ENCODE data around the gene OR6N2. TPM values are rescaled to one million over a fixed set of nuclear protein-coding genes. Genes with fewer than 3 reads are reported as not detected.

Gene OR6N2
- total and polyA plus RNA-seq, 2 experiments from 2014 or later, result not detected

DNA sequence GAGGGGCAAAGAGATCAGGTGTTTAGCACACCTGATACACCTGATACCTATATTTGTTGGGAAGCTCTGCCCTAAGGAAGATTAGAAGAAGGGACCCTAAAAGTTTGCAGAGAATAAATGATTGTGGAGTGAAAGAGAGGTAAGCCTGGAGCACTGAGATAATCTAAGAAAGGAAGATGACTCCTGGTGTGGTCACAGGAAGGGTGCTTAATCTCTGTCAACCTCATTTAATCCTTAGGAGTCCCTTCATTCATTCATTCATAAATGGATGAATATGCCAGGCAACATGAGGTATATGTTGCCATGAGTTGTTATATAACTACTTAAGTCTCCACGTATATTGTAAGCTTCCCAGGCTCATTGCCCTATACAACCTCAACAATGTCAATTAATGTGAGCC is 34.0 kb upstream of the OR6N2 start:
- H3K4me1 Mint-ChIP-seq, result no peaks in the 10 kb centered on the region
- Histone ChIP-seq H3K27ac (ENCODE audit: low read depth) (no peak overlapping the region), H3K4me3 (no peak overlapping the region), H3F3A (replicated peaks; ENCODE audit: low read depth) (no peaks in the 10 kb centered on the region), H3K4me2 (no peak overlapping the region), H3K36me3 (ENCODE audit: insufficient read depth) (no peaks in the 10 kb centered on the region), H3K9me2 (ENCODE audit: insufficient read depth) (no peaks in the 10 kb centered on the region), H3K4me1 (ENCODE audit: insufficient read depth) (no peaks in the 10 kb centered on the region), H2AFZ (no peak overlapping the region), H4K20me1 (replicated peaks; ENCODE audit: insufficient read depth) (no peaks in the 10 kb centered on the region), H3K79me2 (replicated peaks; ENCODE audit: insufficient read depth) (no peaks in the 10 kb centered on the region), H3K27me3 (ENCODE audit: insufficient read depth) (no peaks in the 10 kb centered on the region)
- H3K9me3 Mint-ChIP-seq, result no peaks in the 10 kb centered on the region
- TF ChIP-seq, protein P1, sequence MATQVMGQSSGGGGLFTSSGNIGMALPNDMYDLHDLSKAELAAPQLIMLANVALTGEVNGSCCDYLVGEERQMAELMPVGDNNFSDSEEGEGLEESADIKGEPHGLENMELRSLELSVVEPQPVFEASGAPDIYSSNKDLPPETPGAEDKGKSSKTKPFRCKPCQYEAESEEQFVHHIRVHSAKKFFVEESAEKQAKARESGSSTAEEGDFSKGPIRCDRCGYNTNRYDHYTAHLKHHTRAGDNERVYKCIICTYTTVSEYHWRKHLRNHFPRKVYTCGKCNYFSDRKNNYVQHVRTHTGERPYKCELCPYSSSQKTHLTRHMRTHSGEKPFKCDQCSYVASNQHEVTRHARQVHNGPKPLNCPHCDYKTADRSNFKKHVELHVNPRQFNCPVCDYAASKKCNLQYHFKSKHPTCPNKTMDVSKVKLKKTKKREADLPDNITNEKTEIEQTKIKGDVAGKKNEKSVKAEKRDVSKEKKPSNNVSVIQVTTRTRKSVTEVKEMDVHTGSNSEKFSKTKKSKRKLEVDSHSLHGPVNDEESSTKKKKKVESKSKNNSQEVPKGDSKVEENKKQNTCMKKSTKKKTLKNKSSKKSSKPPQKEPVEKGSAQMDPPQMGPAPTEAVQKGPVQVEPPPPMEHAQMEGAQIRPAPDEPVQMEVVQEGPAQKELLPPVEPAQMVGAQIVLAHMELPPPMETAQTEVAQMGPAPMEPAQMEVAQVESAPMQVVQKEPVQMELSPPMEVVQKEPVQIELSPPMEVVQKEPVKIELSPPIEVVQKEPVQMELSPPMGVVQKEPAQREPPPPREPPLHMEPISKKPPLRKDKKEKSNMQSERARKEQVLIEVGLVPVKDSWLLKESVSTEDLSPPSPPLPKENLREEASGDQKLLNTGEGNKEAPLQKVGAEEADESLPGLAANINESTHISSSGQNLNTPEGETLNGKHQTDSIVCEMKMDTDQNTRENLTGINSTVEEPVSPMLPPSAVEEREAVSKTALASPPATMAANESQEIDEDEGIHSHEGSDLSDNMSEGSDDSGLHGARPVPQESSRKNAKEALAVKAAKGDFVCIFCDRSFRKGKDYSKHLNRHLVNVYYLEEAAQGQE (IDR thresholded peaks at IDR 0.05; ENCODE audit: unreplicated experiment), result no peak
- TF ChIP-seq ZNF114 (CRISPR knock-in tag; IDR thresholded peaks at IDR 0.05), result no peak
- no peak for TF ChIP-seq CREB1 (CRISPR knock-in tag; IDR thresholded peaks at IDR 0.05; ENCODE audit: low read depth)
- TF ChIP-seq, protein P2, sequence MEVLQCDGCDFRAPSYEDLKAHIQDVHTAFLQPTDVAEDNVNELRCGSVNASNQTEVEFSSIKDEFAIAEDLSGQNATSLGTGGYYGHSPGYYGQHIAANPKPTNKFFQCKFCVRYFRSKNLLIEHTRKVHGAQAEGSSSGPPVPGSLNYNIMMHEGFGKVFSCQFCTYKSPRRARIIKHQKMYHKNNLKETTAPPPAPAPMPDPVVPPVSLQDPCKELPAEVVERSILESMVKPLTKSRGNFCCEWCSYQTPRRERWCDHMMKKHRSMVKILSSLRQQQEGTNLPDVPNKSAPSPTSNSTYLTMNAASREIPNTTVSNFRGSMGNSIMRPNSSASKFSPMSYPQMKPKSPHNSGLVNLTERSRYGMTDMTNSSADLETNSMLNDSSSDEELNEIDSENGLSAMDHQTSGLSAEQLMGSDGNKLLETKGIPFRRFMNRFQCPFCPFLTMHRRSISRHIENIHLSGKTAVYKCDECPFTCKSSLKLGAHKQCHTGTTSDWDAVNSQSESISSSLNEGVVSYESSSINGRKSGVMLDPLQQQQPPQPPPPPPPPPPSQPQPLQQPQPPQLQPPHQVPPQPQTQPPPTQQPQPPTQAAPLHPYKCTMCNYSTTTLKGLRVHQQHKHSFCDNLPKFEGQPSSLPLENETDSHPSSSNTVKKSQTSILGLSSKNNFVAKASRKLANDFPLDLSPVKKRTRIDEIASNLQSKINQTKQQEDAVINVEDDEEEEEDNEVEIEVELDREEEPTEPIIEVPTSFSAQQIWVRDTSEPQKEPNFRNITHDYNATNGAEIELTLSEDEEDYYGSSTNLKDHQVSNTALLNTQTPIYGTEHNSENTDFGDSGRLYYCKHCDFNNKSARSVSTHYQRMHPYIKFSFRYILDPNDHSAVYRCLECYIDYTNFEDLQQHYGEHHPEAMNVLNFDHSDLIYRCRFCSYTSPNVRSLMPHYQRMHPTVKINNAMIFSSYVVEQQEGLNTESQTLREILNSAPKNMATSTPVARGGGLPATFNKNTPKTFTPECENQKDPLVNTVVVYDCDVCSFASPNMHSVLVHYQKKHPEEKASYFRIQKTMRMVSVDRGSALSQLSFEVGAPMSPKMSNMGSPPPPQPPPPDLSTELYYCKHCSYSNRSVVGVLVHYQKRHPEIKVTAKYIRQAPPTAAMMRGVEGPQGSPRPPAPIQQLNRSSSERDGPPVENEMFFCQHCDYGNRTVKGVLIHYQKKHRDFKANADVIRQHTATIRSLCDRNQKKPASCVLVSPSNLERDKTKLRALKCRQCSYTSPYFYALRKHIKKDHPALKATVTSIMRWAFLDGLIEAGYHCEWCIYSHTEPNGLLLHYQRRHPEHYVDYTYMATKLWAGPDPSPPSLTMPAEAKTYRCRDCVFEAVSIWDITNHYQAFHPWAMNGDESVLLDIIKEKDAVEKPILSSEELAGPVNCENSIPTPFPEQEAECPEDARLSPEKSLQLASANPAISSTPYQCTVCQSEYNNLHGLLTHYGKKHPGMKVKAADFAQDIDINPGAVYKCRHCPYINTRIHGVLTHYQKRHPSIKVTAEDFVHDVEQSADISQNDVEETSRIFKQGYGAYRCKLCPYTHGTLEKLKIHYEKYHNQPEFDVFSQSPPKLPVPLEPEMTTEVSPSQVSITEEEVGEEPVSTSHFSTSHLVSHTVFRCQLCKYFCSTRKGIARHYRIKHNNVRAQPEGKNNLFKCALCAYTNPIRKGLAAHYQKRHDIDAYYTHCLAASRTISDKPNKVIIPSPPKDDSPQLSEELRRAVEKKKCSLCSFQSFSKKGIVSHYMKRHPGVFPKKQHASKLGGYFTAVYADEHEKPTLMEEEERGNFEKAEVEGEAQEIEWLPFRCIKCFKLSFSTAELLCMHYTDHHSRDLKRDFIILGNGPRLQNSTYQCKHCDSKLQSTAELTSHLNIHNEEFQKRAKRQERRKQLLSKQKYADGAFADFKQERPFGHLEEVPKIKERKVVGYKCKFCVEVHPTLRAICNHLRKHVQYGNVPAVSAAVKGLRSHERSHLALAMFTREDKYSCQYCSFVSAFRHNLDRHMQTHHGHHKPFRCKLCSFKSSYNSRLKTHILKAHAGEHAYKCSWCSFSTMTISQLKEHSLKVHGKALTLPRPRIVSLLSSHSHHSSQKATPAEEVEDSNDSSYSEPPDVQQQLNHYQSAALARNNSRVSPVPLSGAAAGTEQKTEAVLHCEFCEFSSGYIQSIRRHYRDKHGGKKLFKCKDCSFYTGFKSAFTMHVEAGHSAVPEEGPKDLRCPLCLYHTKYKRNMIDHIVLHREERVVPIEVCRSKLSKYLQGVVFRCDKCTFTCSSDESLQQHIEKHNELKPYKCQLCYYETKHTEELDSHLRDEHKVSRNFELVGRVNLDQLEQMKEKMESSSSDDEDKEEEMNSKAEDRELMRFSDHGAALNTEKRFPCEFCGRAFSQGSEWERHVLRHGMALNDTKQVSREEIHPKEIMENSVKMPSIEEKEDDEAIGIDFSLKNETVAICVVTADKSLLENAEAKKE (CRISPR knock-in tag; IDR thresholded peaks at IDR 0.05), result no peak
- no peak for TF ChIP-seq NANOG (IDR thresholded peaks at IDR 0.05; ENCODE audit: borderline replicate concordance)
- no peak for TF ChIP-seq STAT1 (IDR thresholded peaks at IDR 0.05; ENCODE audit: unreplicated experiment)
- TF ChIP-seq POLR2AphosphoS5 (IDR thresholded peaks at IDR 0.05; ENCODE audit: low read depth), result no peak
- TF ChIP-seq, protein P3, sequence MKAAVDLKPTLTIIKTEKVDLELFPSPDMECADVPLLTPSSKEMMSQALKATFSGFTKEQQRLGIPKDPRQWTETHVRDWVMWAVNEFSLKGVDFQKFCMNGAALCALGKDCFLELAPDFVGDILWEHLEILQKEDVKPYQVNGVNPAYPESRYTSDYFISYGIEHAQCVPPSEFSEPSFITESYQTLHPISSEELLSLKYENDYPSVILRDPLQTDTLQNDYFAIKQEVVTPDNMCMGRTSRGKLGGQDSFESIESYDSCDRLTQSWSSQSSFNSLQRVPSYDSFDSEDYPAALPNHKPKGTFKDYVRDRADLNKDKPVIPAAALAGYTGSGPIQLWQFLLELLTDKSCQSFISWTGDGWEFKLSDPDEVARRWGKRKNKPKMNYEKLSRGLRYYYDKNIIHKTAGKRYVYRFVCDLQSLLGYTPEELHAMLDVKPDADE (IDR thresholded peaks at IDR 0.05), result no peak
- TF ChIP-seq JUNB (IDR thresholded peaks at IDR 0.05; ENCODE audit: unreplicated experiment), result no peak
- no peak for TF ChIP-seq ZNF331 (CRISPR knock-in tag; IDR thresholded peaks at IDR 0.05; ENCODE audit: low read depth)
- H3K27ac Mint-ChIP-seq, result no peak overlapping the region
- ATAC-seq (no peak), DNase-seq (ENCODE audit: low spot score) (no peak)
- H3K4me3 Mint-ChIP-seq, result no peak overlapping the region
- H3K27me3 Mint-ChIP-seq (ENCODE audit: insufficient read depth, low read depth, poor library complexity), result no peaks in the 10 kb centered on the region
- no peaks in the 10 kb centered on the region for H3K36me3 Mint-ChIP-seq (ENCODE audit: low read depth)
